Measurements from ENCODE around the gene PCDH9. TPM values are rescaled to one million over a fixed set of nuclear protein-coding genes. Genes with fewer than 3 reads are reported as not detected.

PCDH9 gene
- total and polyA plus RNA-seq, 2 experiments from 2014 or later: 0.31 to 0.52 TPM

- Mint-ChIP-seq H3K9me3 (no peaks in the 10 kb centered on the region), H3K4me3 (no peak overlapping the region), H3K4me1 (peaks cover 16% of the 10 kb centered on the region), H3K36me3 (ENCODE audit: low read depth) (no peaks in the 10 kb centered on the region), H3K27ac (no peak overlapping the region), H3K27me3 (ENCODE audit: insufficient read depth, low read depth, poor library complexity) (no peaks in the 10 kb centered on the region)
- Histone ChIP-seq H3K4me1 (ENCODE audit: insufficient read depth) (peaks cover 15% of the 10 kb centered on the region), H3K27ac (ENCODE audit: low read depth) (no peak overlapping the region), H3K79me2 (replicated peaks; ENCODE audit: insufficient read depth) (no peaks in the 10 kb centered on the region), H3K36me3 (ENCODE audit: insufficient read depth) (no peaks in the 10 kb centered on the region), H3K9me2 (ENCODE audit: insufficient read depth) (no peaks in the 10 kb centered on the region), H3K27me3 (ENCODE audit: insufficient read depth) (no peaks in the 10 kb centered on the region), H4K20me1 (replicated peaks; ENCODE audit: insufficient read depth) (no peaks in the 10 kb centered on the region), H3K4me3 (no peak overlapping the region), H2AFZ (no peak overlapping the region), H3K4me2 (no peak overlapping the region), H3F3A (replicated peaks; ENCODE audit: low read depth) (no peaks in the 10 kb centered on the region)
- no peak for DNase-seq (ENCODE audit: low spot score)
- no peak for ATAC-seq
- TF ChIP-seq NANOG (IDR thresholded peaks at IDR 0.05; ENCODE audit: borderline replicate concordance) (no peak), EZH2phosphoT487 (IDR thresholded peaks at IDR 0.05; ENCODE audit: unreplicated experiment) (no peak), POLR2AphosphoS5 (IDR thresholded peaks at IDR 0.05; ENCODE audit: low read depth) (no peak), JUNB (IDR thresholded peaks at IDR 0.05; ENCODE audit: unreplicated experiment) (no peak), ZNF331 (CRISPR knock-in tag; IDR thresholded peaks at IDR 0.05; ENCODE audit: low read depth) (no peak), ETS1 (IDR thresholded peaks at IDR 0.05) (no peak), EZH2 (IDR thresholded peaks at IDR 0.05; ENCODE audit: low read depth, unreplicated experiment) (no peak), CREB1 (CRISPR knock-in tag; IDR thresholded peaks at IDR 0.05; ENCODE audit: low read depth) (no peak), ZNF462 (CRISPR knock-in tag; IDR thresholded peaks at IDR 0.05) (no peak), STAT1 (IDR thresholded peaks at IDR 0.05; ENCODE audit: unreplicated experiment) (no peak), ZNF114 (CRISPR knock-in tag; IDR thresholded peaks at IDR 0.05) (no peak)
- TF ChIP-seq, protein P1, sequence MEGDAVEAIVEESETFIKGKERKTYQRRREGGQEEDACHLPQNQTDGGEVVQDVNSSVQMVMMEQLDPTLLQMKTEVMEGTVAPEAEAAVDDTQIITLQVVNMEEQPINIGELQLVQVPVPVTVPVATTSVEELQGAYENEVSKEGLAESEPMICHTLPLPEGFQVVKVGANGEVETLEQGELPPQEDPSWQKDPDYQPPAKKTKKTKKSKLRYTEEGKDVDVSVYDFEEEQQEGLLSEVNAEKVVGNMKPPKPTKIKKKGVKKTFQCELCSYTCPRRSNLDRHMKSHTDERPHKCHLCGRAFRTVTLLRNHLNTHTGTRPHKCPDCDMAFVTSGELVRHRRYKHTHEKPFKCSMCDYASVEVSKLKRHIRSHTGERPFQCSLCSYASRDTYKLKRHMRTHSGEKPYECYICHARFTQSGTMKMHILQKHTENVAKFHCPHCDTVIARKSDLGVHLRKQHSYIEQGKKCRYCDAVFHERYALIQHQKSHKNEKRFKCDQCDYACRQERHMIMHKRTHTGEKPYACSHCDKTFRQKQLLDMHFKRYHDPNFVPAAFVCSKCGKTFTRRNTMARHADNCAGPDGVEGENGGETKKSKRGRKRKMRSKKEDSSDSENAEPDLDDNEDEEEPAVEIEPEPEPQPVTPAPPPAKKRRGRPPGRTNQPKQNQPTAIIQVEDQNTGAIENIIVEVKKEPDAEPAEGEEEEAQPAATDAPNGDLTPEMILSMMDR (conservative IDR thresholded peaks at IDR 0.05; ENCODE audit: low read depth in 2 of 2): no peak
- TF ChIP-seq, protein P2, sequence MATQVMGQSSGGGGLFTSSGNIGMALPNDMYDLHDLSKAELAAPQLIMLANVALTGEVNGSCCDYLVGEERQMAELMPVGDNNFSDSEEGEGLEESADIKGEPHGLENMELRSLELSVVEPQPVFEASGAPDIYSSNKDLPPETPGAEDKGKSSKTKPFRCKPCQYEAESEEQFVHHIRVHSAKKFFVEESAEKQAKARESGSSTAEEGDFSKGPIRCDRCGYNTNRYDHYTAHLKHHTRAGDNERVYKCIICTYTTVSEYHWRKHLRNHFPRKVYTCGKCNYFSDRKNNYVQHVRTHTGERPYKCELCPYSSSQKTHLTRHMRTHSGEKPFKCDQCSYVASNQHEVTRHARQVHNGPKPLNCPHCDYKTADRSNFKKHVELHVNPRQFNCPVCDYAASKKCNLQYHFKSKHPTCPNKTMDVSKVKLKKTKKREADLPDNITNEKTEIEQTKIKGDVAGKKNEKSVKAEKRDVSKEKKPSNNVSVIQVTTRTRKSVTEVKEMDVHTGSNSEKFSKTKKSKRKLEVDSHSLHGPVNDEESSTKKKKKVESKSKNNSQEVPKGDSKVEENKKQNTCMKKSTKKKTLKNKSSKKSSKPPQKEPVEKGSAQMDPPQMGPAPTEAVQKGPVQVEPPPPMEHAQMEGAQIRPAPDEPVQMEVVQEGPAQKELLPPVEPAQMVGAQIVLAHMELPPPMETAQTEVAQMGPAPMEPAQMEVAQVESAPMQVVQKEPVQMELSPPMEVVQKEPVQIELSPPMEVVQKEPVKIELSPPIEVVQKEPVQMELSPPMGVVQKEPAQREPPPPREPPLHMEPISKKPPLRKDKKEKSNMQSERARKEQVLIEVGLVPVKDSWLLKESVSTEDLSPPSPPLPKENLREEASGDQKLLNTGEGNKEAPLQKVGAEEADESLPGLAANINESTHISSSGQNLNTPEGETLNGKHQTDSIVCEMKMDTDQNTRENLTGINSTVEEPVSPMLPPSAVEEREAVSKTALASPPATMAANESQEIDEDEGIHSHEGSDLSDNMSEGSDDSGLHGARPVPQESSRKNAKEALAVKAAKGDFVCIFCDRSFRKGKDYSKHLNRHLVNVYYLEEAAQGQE (IDR thresholded peaks at IDR 0.05; ENCODE audit: unreplicated experiment): no peak
Observed at GRCh38 chr13:66858163-66858562, 372.0 kb downstream of the PCDH9 start.

Data from GM23338 (cell line).